HG03342 (cell line): ENCODE measurements around the gene PLEKHA8.
A peak's percentile ranks its signal among the peaks of the same experiment; 100 is the strongest.

ENCODE experiments used
- ATAC-seq: cut with Tn5 transposase; IDR thresholded peaks from one replicate; pipeline ENCODE4 v1.9.1; 2021; ENCODE audit warnings: mild to moderate bottlenecking, moderate library complexity; ENCODE audit not compliant: unreplicated experiment

The PLEKHA8 gene

GRCh38 chr7:30166155-30166840, 138.1 kb downstream of the PLEKHA8 start:
- ATAC-seq: no peak

DNA sequence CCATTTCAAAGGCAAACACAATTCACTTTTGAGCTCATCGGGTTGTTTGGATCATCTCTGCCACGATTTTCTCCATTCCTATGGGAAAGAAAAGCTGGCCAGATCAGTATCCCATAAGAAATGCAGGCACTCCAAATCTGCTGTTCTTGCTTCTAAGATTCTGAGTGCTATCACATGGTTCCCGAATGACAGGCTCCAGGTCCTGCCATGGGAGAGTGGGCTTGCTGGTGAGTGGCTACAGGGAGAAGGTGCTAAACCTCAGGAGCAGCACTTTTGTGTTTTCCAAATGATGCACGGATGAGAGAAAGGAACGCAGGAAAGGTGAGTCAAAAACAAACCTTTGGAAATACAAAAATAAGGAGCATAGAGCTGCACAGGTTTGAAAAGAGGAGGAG, 138.6 kb downstream of the PLEKHA8 start:
- ATAC-seq: no peak

DNA sequence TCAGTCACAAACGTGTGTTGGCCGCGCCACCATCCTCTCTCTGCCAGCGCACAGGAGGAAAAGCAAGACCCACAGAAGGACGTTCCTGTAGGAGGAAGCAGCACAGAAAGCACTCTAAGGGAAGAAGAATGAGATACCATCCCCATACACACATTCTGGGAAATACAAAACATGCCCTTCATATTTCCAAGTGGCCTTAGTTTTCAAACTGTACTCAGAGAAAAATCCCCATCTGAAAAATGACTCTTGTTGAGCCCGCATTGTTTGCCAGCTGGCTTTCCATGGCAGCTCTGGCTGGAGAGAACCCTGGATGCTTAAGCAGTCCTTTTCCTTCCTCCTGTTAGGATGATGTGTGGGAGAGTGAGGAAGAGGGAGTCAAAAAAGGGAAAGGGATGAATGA, 139.7 kb downstream of the PLEKHA8 start:
- ATAC-seq: no peak

GRCh38 chr7:30168835-30169573, 140.8 kb downstream of the PLEKHA8 start:
- ATAC-seq: no peak

DNA sequence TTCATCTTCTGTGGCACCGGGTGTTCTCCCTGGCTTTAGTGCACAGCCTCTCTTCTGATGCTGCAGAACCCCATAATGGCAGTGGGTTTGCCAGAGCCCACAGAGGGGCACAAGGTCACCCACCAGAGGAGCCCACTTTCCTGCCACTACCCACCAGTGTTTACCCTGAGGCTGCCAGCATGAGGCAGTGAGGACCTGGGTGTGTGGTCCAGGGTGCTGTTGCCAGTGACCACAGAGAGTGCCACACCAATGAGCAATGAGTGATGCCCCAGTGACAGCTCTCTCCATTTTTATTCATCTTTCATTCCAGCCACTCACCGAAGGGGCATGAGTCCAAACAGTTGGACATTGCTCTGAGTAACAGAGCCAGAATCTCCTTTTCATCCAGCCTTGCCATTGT, 141.4 kb downstream of the PLEKHA8 start:
- no peak for ATAC-seq

DNA sequence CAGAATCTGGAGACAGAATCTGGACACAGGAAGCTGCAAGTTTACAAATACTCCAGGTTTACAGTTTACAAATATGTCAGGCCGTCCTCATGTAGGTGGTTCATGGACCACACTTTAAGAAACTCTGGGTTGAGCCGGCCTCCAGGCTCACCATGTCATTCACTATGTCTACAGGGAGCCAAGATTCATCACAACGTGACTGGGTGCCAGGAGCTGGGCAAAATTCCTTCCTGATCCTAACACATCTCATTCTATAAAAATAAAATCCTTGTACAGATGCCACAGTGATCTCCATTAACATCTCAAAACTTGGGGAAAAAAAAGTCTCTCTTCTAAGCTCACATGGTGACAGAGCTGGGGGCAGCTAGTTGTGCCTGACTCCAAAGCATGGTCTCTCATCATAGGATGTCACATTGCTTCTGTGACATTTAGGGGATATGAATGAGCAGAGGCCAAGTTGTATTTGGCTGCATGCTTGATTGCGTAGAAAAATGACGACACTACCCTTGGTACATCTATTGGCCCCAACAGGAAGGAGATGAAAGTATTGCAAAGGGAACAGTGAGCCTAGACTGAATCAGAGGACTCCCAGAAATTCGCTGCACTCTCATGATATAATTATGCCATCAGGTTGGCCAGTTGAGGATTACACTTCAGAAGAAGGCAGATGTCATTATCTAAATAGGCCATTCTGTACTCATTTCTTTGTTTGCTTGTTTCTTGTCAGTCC, 142.4 kb downstream of the PLEKHA8 start:
- ATAC-seq: no peak

- no peak for ATAC-seq
Measured at GRCh38 chr7:30171766-30172447, 143.7 kb downstream of the PLEKHA8 start.

GRCh38 chr7:30172451-30172850, 144.2 kb downstream of the PLEKHA8 start:
- no peak for ATAC-seq

DNA sequence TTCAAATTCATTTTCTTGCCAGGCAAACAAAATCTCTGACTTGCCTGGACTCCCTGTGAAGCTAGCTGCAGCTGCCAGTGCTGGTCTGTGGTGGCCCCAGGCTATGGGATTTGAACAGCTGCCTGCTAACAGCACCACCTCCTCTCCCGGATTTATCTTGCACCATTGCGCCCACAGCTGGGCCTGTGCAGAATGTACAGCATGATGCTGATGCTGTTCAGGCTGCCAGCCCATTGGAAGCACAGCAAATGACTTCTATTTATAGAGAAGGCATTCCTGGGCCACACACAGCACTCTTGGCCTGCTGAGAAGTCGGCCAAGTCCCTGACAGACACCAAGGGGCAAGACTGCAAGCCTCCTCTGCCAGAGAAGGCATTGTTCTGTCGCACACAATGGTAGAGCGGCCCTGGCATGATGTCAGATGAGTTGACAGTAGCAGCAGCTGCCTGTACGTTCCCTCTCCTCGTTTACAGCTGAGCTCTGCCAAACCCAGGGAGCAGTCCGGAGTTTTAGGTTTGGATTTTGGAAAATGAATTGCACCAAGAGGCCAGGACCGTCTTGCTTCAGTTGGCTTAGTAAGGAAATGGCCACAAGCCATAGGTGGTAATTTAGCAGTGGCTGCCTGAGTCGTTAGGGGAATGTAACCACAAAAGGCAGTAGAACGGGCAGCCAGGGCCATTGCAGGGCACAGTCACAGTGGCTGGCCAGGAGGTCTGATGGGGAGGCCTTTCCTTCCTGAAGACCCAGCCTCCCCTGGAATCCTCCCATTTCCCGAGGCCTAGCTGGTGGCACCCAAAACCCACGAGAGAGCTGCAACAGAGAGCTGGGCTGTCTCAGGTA, 145.1 kb downstream of the PLEKHA8 start:
- ATAC-seq: no peak

DNA sequence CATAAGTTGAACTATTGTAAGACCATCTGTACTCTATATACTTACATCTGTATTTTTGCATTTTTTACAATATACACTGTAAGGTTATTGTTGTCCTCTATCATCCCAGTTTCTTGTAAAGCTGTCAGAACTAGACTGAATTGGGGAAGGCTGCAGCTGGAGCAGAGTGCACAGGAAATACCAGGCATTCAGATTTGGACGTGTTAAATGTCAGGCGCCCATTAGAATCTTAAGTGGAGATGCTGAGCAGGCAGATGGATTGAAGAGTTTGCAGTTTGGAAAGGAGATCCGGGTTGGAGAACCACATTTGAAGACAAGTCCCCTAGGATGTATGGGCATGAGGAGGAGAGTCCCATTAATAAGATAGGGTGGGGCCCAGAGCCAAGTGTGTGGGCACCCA, 147.0 kb downstream of the PLEKHA8 start:
- ATAC-seq: no peak

DNA sequence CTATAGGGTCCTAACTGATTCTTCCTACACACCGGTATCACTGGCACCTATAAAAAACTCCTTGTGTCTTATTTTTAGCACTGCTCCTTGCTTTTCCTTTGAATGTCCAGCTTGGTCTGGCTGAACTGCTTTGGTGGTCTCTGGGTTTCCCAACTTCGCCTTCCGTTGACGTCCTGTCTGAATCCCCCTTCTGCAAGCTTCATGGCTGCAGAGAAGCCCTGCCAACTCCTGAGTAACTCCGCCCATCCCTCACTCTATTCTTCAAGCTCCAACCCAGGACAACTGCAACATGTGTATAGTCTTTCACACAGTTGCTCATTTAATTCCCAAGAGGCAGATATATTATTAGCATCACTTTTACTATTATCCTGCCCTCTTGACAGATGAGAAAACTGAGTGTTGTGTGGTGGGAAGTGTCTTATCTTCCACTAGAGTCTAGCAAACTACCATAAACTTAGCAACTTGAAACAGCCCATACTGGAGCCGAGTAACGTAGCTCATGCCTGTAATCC, 147.5 kb downstream of the PLEKHA8 start:
- no peak for ATAC-seq

DNA sequence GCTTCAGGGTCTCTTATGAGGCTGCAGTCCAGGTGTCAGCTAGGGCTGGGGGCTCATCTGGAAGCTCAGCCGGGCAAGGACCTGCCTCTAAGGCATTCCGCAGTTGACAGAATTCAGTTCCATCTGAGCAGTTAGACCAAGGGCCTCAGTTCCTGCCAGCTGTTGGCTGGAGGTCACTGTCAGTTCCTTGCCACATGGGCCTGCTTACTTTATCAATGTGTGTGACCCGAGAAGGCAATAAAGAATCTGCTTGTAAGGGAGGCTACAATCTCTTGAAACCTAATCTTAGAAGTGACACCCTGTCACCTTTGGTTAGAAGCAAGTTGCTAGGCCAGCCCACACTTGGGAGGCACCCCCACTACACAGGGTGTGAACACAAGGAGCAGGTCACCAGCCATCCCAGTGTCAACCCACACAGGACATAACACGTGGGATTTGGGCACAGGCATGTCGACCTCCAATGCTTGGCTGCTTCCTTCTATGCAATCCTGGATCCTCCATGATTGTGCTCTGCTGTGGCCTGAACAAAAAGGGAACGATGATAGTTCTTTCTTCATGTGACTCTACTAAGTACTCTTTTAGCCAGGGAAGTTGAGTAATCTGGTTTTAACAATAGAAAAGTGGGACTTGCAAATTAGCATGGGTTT, 148.4 kb downstream of the PLEKHA8 start:
- ATAC-seq: no peak

DNA sequence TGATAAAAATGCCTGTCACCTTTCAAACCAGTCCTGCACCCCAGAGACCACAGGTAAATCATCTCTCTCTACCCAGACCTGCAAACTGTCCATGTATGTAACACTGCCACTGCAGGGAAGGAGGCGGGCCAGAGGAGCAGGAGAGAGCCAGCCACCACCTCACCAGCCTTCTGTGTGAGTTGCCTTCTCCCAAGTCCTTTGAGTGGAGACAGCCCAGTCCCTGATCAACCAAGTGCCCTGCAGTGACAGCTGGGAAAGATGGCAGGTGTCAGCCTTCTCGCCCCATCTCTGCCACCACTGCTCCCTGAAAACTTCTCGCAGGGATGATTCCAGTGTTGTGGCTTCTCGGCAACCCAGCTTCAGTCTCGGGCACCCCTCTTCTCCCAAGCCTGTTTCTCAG, 149.0 kb downstream of the PLEKHA8 start:
- ATAC-seq: no peak

GRCh38 chr7:30177965-30178364, 149.8 kb downstream of the PLEKHA8 start:
- no peak for ATAC-seq

DNA sequence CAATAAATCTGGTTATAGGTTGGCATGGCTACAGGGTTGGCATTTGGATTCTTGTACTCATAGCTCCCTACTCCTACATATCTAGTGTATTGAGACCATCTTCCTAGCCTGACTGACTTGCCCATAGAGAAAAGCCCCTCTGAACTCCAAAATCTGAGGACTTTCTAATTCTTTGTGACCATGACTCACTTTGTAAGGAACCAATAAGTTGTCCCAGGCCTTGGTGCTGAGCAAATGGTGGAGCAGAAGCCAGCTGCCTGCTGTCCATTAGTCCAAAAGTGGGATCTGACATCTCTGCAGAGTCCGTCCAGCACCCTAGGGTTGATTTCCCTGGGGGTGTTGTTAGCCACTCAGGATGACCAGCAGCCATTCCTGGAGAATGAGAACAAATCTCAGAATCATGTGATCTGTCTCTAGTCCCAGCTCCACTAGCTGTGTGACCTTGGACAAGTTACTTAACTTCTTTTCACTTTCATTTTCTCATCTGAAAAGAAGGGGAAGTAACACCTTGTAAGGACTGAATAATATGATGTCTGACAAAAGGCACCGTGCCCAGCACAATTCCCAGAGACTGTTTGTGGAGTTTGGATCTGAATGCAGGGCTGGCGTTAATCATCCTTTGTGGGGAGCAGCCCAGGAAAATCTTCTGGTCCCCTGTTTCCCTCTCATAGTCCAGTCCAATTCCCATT, 150.7 kb downstream of the PLEKHA8 start:
- peak; percentile 89 for ATAC-seq
